NK-92 treated with Interleukin-12 subunit alpha and Interleukin-12 subunit beta, amount 100 ng/mL, for 24 hours (cell line): ENCODE data around the gene PRR35.

Experiments
- DNase-seq: peaks from one replicate; lab custom pipeline; 2025; lab: John Stamatoyannopoulos, UW

The PRR35 gene

GRCh38 chr16:580946-581498 is 20.8 kb downstream of the PRR35 start:
- DNase-seq, result no peak

GRCh38 chr16:582218-582613 is 22.0 kb downstream of the PRR35 start:
- DNase-seq, result no peak

- DNase-seq, result no peak
These were observed 22.6 kb downstream of the PRR35 start for GRCh38 chr16:582614-583331.

GRCh38 chr16:583470-583814 is 23.2 kb downstream of the PRR35 start:
- DNase-seq, result no peak

- no peak for DNase-seq
These were observed 23.8 kb downstream of the PRR35 start for GRCh38 chr16:583815-584591.

- DNase-seq, result no peak
These were observed 25.2 kb downstream of the PRR35 start for GRCh38 chr16:585351-585750.

GRCh38 chr16:586047-586644 is 26.0 kb downstream of the PRR35 start:
- DNase-seq, result no peak

- DNase-seq, result no peak
These were observed 26.7 kb downstream of the PRR35 start for GRCh38 chr16:586645-587590.

- no peak for DNase-seq
These were observed 28.4 kb downstream of the PRR35 start for GRCh38 chr16:588639-588888.

- peak; percentile 95 for DNase-seq
These were observed 28.9 kb downstream of the PRR35 start for GRCh38 chr16:588889-589657.

GRCh38 chr16:589658-590187 is 29.5 kb downstream of the PRR35 start, which contains the start of gene RAB40C:
Gene RAB40C (plus strand): TSS chr16:590066. CDS start chr16:590292, 226 bp downstream.
- peak; percentile 99 for DNase-seq

- no peak for DNase-seq
These were observed 30.1 kb downstream of the PRR35 start for GRCh38 chr16:590188-590814.

- DNase-seq, result no peak
These were observed 30.6 kb downstream of the PRR35 start for GRCh38 chr16:590815-591200.

GRCh38 chr16:591231-591630 is 31.0 kb downstream of the PRR35 start:
- no peak for DNase-seq

GRCh38 chr16:591892-592517 is 31.8 kb downstream of the PRR35 start:
- DNase-seq, result no peak

GRCh38 chr16:592518-593306 is 32.5 kb downstream of the PRR35 start:
- DNase-seq, result peak; percentile 22

- DNase-seq, result no peak
These were observed 33.2 kb downstream of the PRR35 start for GRCh38 chr16:593406-593805.

GRCh38 chr16:593807-594206 is 33.6 kb downstream of the PRR35 start:
- no peak for DNase-seq

GRCh38 chr16:595094-595528 is 34.9 kb downstream of the PRR35 start:
- no peak for DNase-seq
